Breast epithelium (tissue), 3 donors: Measurements from ENCODE around the gene TECR.

Experiments used
- POLR2A ChIP-seq: fragments of 450-650 bp; IDR thresholded peaks from one replicate; pipeline ENCODE4 v1.6.1; 2016; ENCODE audit warnings: antibody characterized with exemption, mild to moderate bottlenecking, moderate library complexity
- TF ChIP-seq, protein P1 (sequence below), 3 donors: fragments of 450-650 bp; IDR thresholded peaks; one replicate each; pipeline ENCODE4 v1.5.1; 2016 to 2017; ENCODE audit warnings: antibody characterized with exemption in 3 of 3, mild to moderate bottlenecking in 3 of 3, moderate library complexity in 3 of 3

GRCh38 chr19:14550201-14550754 is 20.9 kb downstream of the TECR start:
- TF ChIP-seq, protein P1, sequence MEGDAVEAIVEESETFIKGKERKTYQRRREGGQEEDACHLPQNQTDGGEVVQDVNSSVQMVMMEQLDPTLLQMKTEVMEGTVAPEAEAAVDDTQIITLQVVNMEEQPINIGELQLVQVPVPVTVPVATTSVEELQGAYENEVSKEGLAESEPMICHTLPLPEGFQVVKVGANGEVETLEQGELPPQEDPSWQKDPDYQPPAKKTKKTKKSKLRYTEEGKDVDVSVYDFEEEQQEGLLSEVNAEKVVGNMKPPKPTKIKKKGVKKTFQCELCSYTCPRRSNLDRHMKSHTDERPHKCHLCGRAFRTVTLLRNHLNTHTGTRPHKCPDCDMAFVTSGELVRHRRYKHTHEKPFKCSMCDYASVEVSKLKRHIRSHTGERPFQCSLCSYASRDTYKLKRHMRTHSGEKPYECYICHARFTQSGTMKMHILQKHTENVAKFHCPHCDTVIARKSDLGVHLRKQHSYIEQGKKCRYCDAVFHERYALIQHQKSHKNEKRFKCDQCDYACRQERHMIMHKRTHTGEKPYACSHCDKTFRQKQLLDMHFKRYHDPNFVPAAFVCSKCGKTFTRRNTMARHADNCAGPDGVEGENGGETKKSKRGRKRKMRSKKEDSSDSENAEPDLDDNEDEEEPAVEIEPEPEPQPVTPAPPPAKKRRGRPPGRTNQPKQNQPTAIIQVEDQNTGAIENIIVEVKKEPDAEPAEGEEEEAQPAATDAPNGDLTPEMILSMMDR (IDR thresholded peaks at IDR 0.05): no peak
- no peak for TF ChIP-seq POLR2A
